Muscle layer of colon (tissue), 2 donors: ENCODE data around the gene TOM1L1.

Experiments used
- H3K27ac ChIP-seq: one replicate; pipeline ENCODE4 v1.7.0; 2013; ENCODE audit warnings: low read depth, mild to moderate bottlenecking, low read length, moderate library complexity
- H3K27me3 ChIP-seq, 2 donors: one replicate each; pipeline ENCODE4 v1.7.0; 2013; ENCODE audit warnings: low read length in 2 of 2, mild to moderate bottlenecking in 2 of 2; ENCODE audit not compliant: insufficient read depth in 2 of 2, control insufficient read depth in 1 of 2
- H3K36me3 ChIP-seq: one replicate; pipeline ENCODE4 v1.7.0; 2013; ENCODE audit warnings: mild to moderate bottlenecking, low read length; ENCODE audit not compliant: insufficient read depth
- H3K4me1 ChIP-seq: one replicate; pipeline ENCODE4 v1.7.0; 2013; ENCODE audit warnings: mild to moderate bottlenecking, low read length; ENCODE audit not compliant: insufficient read depth
- H3K4me3 ChIP-seq, 2 donors: one replicate each; pipeline ENCODE4 v1.7.0; 2013; ENCODE audit warnings: low read length in 2 of 2, low read depth in 1 of 2, mild to moderate bottlenecking in 1 of 2, moderate library complexity in 1 of 2
- H3K9ac ChIP-seq: one replicate; pipeline ENCODE4 v1.7.0; 2013; ENCODE audit warnings: low read length
- H3K9me3 ChIP-seq: one replicate; pipeline ENCODE4 v1.7.0; 2013; ENCODE audit warnings: mild to moderate bottlenecking, low read length
- donor health status: abdominal sarcoma.
- donor health status: Adenocarcinoma of cecum.

TOM1L1 gene

GRCh38 chr17:54974759-54975158 lies 74.1 kb downstream of the TOM1L1 start:
- H3K4me1 ChIP-seq, result peaks cover 5% of the 10 kb centered on the region
- H3K27ac ChIP-seq, result no peak overlapping the region
- H3K27me3 ChIP-seq, result no peaks in the 10 kb centered on the region
- no peaks in the 10 kb centered on the region for H3K36me3 ChIP-seq
- no peak overlapping the region for H3K9ac ChIP-seq
- H3K4me3 ChIP-seq, result no peak overlapping the region
- no peaks in the 10 kb centered on the region for H3K9me3 ChIP-seq

- Histone ChIP-seq H3K27me3 (no peaks in the 10 kb centered on the region), H3K27ac (no peak overlapping the region)
Measured at GRCh38 chr17:54976316-54976715, 75.7 kb downstream of the TOM1L1 start.

GRCh38 chr17:54977744-54978143 lies 77.1 kb downstream of the TOM1L1 start:
- H3K9me3 ChIP-seq, result no peaks in the 10 kb centered on the region
- H3K9ac ChIP-seq, result no peak overlapping the region
- H3K4me3 ChIP-seq, result no peak overlapping the region
- H3K27me3 ChIP-seq, result no peaks in the 10 kb centered on the region
- H3K27ac ChIP-seq, result no peak overlapping the region
- no peaks in the 10 kb centered on the region for H3K36me3 ChIP-seq
- peaks cover 3% of the 10 kb centered on the region for H3K4me1 ChIP-seq

More at GRCh38 chr17:54976316-54976715, 75.7 kb downstream of the TOM1L1 start:
- no peaks in the 10 kb centered on the region for H3K9me3 ChIP-seq
- no peaks in the 10 kb centered on the region for H3K36me3 ChIP-seq
- no peaks in the 10 kb centered on the region for H3K4me1 ChIP-seq
- no peak overlapping the region for H3K4me3 ChIP-seq
- no peak overlapping the region for H3K9ac ChIP-seq

- Histone ChIP-seq H3K9ac (no peak overlapping the region), H3K9me3 (no peaks in the 10 kb centered on the region), H3K36me3 (no peaks in the 10 kb centered on the region), H3K4me3 (no peak overlapping the region), H3K4me1 (peaks cover 5% of the 10 kb centered on the region), H3K27me3 (no peaks in the 10 kb centered on the region), H3K27ac (no peak overlapping the region)
Measured at GRCh38 chr17:54979657-54980056, 79.0 kb downstream of the TOM1L1 start.

- Histone ChIP-seq H3K4me3 (no peak overlapping the region), H3K27ac (no peak overlapping the region), H3K4me1 (peaks cover 5% of the 10 kb centered on the region), H3K9me3 (no peaks in the 10 kb centered on the region), H3K36me3 (no peaks in the 10 kb centered on the region), H3K9ac (no peak overlapping the region), H3K27me3 (no peaks in the 10 kb centered on the region)
Measured at GRCh38 chr17:54980375-54980774, 79.7 kb downstream of the TOM1L1 start.

GRCh38 chr17:54982399-54982798 lies 81.7 kb downstream of the TOM1L1 start:
- H3K9ac ChIP-seq, result no peak overlapping the region
- H3K9me3 ChIP-seq, result no peaks in the 10 kb centered on the region
- no peak overlapping the region for H3K4me3 ChIP-seq
- H3K27me3 ChIP-seq, result no peaks in the 10 kb centered on the region
- H3K4me1 ChIP-seq, result peaks cover 5% of the 10 kb centered on the region
- peaks cover 5% of the 10 kb centered on the region for H3K36me3 ChIP-seq
- no peak overlapping the region for H3K27ac ChIP-seq

GRCh38 chr17:54983260-54983659 lies 82.6 kb downstream of the TOM1L1 start:
- Histone ChIP-seq H3K4me3 (no peak overlapping the region), H3K27me3 (no peaks in the 10 kb centered on the region), H3K9ac (no peak overlapping the region), H3K27ac (no peak overlapping the region), H3K36me3 (peaks cover 5% of the 10 kb centered on the region), H3K4me1 (peaks cover 5% of the 10 kb centered on the region), H3K9me3 (no peaks in the 10 kb centered on the region)

- Histone ChIP-seq H3K36me3 (peaks cover 5% of the 10 kb centered on the region), H3K9me3 (no peaks in the 10 kb centered on the region), H3K4me3 (no peak overlapping the region), H3K27me3 (no peaks in the 10 kb centered on the region), H3K27ac (no peak overlapping the region), H3K4me1 (peaks cover 5% of the 10 kb centered on the region), H3K9ac (no peak overlapping the region)
Measured at GRCh38 chr17:54985476-54985875, 84.8 kb downstream of the TOM1L1 start.

GRCh38 chr17:54990118-54990517 lies 89.5 kb downstream of the TOM1L1 start:
- Histone ChIP-seq H3K27me3 (no peaks in the 10 kb centered on the region), H3K9me3 (no peaks in the 10 kb centered on the region), H3K9ac (no peak overlapping the region), H3K4me1 (no peaks in the 10 kb centered on the region), H3K27ac (no peak overlapping the region), H3K36me3 (peaks cover 10% of the 10 kb centered on the region), H3K4me3 (no peak overlapping the region)

GRCh38 chr17:54991567-54991966 lies 90.9 kb downstream of the TOM1L1 start:
- Histone ChIP-seq H3K4me1 (no peaks in the 10 kb centered on the region), H3K27ac (no peak overlapping the region), H3K36me3 (peaks cover 10% of the 10 kb centered on the region), H3K27me3 (no peaks in the 10 kb centered on the region), H3K9ac (no peak overlapping the region), H3K9me3 (no peaks in the 10 kb centered on the region), H3K4me3 (no peak overlapping the region)

- H3K9me3 ChIP-seq, result no peaks in the 10 kb centered on the region
- no peaks in the 10 kb centered on the region for H3K27me3 ChIP-seq
- H3K4me1 ChIP-seq, result no peaks in the 10 kb centered on the region
- H3K4me3 ChIP-seq, result no peak overlapping the region
- no peak overlapping the region for H3K9ac ChIP-seq
- peaks cover 5% of the 10 kb centered on the region for H3K36me3 ChIP-seq
- H3K27ac ChIP-seq, result no peak overlapping the region
Measured at GRCh38 chr17:54992797-54993639, 92.4 kb downstream of the TOM1L1 start.

GRCh38 chr17:54996441-54996840 lies 95.8 kb downstream of the TOM1L1 start:
- Histone ChIP-seq H3K9ac (no peak overlapping the region), H3K36me3 (no peaks in the 10 kb centered on the region), H3K4me1 (no peaks in the 10 kb centered on the region), H3K4me3 (no peak overlapping the region), H3K9me3 (no peaks in the 10 kb centered on the region), H3K27ac (no peak overlapping the region), H3K27me3 (no peaks in the 10 kb centered on the region)
